ENCODE results near the gene COX4I2.

COX4I2 gene

DNA sequence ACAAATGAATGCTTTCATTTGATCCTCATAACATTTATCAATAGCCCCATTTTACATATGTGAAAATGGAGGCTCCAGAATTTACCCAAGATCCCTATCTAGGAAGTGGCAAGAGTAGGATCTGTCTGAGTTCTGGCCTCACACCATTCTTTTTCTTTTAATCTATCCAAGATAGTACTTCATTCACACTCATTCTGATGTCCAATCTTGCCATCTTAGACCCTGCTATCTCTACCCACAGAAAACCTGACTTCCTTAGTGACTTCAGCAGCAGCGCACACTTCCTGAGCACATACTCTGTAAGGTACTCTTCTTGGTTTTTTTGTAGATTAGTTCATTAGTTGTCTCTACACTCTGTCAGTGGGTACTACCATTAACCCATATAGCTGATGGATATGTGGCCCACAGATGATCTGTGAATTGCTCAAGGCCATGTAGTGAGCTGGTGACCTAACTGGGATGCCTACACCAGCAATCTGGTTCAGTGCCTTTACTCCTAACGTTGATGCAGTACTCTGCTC lies 36.3 kb downstream of the COX4I2 start:
- H3K9ac ChIP-seq (ENCODE audit: low read length): no peak overlapping the region
- no peaks in the 10 kb centered on the region for H3K36me3 ChIP-seq (ENCODE audit: control insufficient read depth, low read depth, low read length)
- peaks cover 5% of the 10 kb centered on the region for H3K4me1 ChIP-seq (ENCODE audit: control insufficient read depth, low read depth, low read length)
- H3K27me3 ChIP-seq (ENCODE audit: control insufficient read depth, insufficient read depth, low read length): no peaks in the 10 kb centered on the region
- no peaks in the 10 kb centered on the region for H3K9me3 ChIP-seq (ENCODE audit: control insufficient read depth, low read depth, low read length)
- H3K27ac ChIP-seq (ENCODE audit: low read length): no peak overlapping the region
- H3K4me3 ChIP-seq (ENCODE audit: low read length): no peak overlapping the region

GRCh38 chr20:31674895-31675827 lies 37.4 kb downstream of the COX4I2 start:
- Histone ChIP-seq H3K27ac (ENCODE audit: low read length) (no peak overlapping the region), H3K9ac (ENCODE audit: low read length) (no peak overlapping the region), H3K27me3 (ENCODE audit: control insufficient read depth, insufficient read depth, low read length) (no peaks in the 10 kb centered on the region), H3K36me3 (ENCODE audit: control insufficient read depth, low read depth, low read length) (no peaks in the 10 kb centered on the region), H3K4me1 (ENCODE audit: control insufficient read depth, low read depth, low read length) (peaks cover 5% of the 10 kb centered on the region), H3K4me3 (ENCODE audit: low read length) (no peak overlapping the region), H3K9me3 (ENCODE audit: control insufficient read depth, low read depth, low read length) (no peaks in the 10 kb centered on the region)

DNA sequence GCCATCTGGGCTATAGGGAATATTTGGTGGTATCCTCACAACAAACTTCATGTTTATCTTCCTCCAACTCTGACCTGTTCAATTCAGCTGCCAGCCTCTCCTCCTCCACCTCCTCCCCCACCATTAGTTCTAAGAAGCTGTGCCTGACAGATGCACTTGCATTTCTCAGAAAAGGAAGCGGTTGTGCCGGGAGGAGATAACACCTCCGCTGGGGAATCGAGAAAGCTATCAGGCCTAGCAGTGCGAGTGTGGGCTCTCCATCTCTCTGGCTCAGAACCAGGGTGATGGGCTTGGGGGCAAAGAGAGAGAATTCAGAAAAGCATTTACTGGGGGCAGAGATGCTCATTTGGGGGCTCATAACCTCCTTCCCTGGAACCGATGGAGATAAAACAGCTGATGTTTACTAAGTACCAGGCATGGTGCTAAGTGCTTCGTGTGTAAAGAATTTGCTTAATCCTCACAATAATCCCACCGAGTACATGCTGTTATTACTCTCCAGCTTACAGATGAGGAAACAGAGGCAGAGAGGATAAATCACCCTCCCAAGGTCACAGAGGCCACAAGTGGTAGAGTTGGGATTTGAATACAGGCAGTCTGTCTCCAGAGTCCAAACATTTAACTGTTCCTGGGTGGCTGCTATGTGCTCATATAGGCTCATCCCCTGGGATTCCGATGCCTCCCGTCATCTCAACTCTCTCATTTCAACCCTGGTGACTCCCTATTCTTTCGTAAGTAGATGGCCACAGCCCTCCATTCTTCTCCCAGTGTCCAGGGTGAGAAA lies 38.3 kb downstream of the COX4I2 start:
- Histone ChIP-seq H3K27me3 (ENCODE audit: control insufficient read depth, insufficient read depth, low read length) (no peaks in the 10 kb centered on the region), H3K4me3 (ENCODE audit: low read length) (no peak overlapping the region), H3K27ac (ENCODE audit: low read length) (no peak overlapping the region), H3K36me3 (ENCODE audit: control insufficient read depth, low read depth, low read length) (no peaks in the 10 kb centered on the region), H3K9ac (ENCODE audit: low read length) (no peak overlapping the region), H3K4me1 (ENCODE audit: control insufficient read depth, low read depth, low read length) (peaks cover 5% of the 10 kb centered on the region), H3K9me3 (ENCODE audit: control insufficient read depth, low read depth, low read length) (no peaks in the 10 kb centered on the region)

DNA sequence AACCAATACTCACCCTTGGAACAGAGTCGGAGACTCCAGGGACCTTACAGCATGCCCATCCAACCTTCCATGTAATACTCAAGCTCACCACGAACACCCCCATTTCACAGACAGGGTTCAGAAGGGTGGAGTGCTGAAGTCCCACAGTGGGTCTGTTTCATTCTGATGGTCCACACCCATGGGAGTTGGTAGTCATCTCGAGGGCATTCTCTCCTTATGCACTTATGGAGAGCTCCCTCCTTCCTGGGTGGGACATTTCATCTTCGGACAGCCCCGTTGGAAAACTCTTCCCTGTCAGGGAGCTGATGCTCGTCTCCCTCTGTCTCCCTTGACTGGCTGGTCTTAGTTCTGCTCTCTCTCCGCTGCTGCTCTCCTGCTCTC lies 38.9 kb downstream of the COX4I2 start:
- H3K4me1 ChIP-seq (ENCODE audit: control insufficient read depth, low read depth, low read length): peaks cover 5% of the 10 kb centered on the region
- H3K27ac ChIP-seq (ENCODE audit: low read length): no peak overlapping the region
- H3K4me3 ChIP-seq (ENCODE audit: low read length): no peak overlapping the region
- no peaks in the 10 kb centered on the region for H3K27me3 ChIP-seq (ENCODE audit: control insufficient read depth, insufficient read depth, low read length)
- H3K9ac ChIP-seq (ENCODE audit: low read length): no peak overlapping the region
- H3K36me3 ChIP-seq (ENCODE audit: control insufficient read depth, low read depth, low read length): no peaks in the 10 kb centered on the region
- no peaks in the 10 kb centered on the region for H3K9me3 ChIP-seq (ENCODE audit: control insufficient read depth, low read depth, low read length)

GRCh38 chr20:31677553-31678260 lies 40.0 kb downstream of the COX4I2 start:
- no peaks in the 10 kb centered on the region for H3K27me3 ChIP-seq (ENCODE audit: control insufficient read depth, insufficient read depth, low read length)
- H3K9ac ChIP-seq (ENCODE audit: low read length): no peak overlapping the region
- H3K9me3 ChIP-seq (ENCODE audit: control insufficient read depth, low read depth, low read length): no peaks in the 10 kb centered on the region
- H3K4me1 ChIP-seq (ENCODE audit: control insufficient read depth, low read depth, low read length): peaks cover 5% of the 10 kb centered on the region
- H3K4me3 ChIP-seq (ENCODE audit: low read length): no peak overlapping the region
- no peaks in the 10 kb centered on the region for H3K36me3 ChIP-seq (ENCODE audit: control insufficient read depth, low read depth, low read length)
- H3K27ac ChIP-seq (ENCODE audit: low read length): no peak overlapping the region

GRCh38 chr20:31678389-31679356 lies 41.0 kb downstream of the COX4I2 start:
- Histone ChIP-seq H3K36me3 (ENCODE audit: control insufficient read depth, low read depth, low read length) (no peaks in the 10 kb centered on the region), H3K27ac (ENCODE audit: low read length) (no peak overlapping the region), H3K4me3 (ENCODE audit: low read length) (no peak overlapping the region), H3K27me3 (ENCODE audit: control insufficient read depth, insufficient read depth, low read length) (no peaks in the 10 kb centered on the region), H3K4me1 (ENCODE audit: control insufficient read depth, low read depth, low read length) (peaks cover 5% of the 10 kb centered on the region), H3K9ac (ENCODE audit: low read length) (no peak overlapping the region), H3K9me3 (ENCODE audit: control insufficient read depth, low read depth, low read length) (no peaks in the 10 kb centered on the region)

- Histone ChIP-seq H3K36me3 (ENCODE audit: control insufficient read depth, low read depth, low read length) (no peaks in the 10 kb centered on the region), H3K27me3 (ENCODE audit: control insufficient read depth, insufficient read depth, low read length) (no peaks in the 10 kb centered on the region), H3K4me1 (ENCODE audit: control insufficient read depth, low read depth, low read length) (peaks cover 5% of the 10 kb centered on the region), H3K9me3 (ENCODE audit: control insufficient read depth, low read depth, low read length) (no peaks in the 10 kb centered on the region), H3K4me3 (ENCODE audit: low read length) (no peak overlapping the region), H3K9ac (ENCODE audit: low read length) (no peak overlapping the region), H3K27ac (ENCODE audit: low read length) (no peak overlapping the region)
Observed at GRCh38 chr20:31679357-31680285, 41.9 kb downstream of the COX4I2 start.

- H3K4me3 ChIP-seq (ENCODE audit: low read length): no peak overlapping the region
- H3K4me1 ChIP-seq (ENCODE audit: control insufficient read depth, low read depth, low read length): peaks cover 5% of the 10 kb centered on the region
- no peak overlapping the region for H3K27ac ChIP-seq (ENCODE audit: low read length)
- no peaks in the 10 kb centered on the region for H3K27me3 ChIP-seq (ENCODE audit: control insufficient read depth, insufficient read depth, low read length)
- no peaks in the 10 kb centered on the region for H3K9me3 ChIP-seq (ENCODE audit: control insufficient read depth, low read depth, low read length)
- H3K9ac ChIP-seq (ENCODE audit: low read length): no peak overlapping the region
- no peaks in the 10 kb centered on the region for H3K36me3 ChIP-seq (ENCODE audit: control insufficient read depth, low read depth, low read length)
Observed at GRCh38 chr20:31680286-31681127, 42.8 kb downstream of the COX4I2 start.

GRCh38 chr20:31681128-31681727 lies 43.5 kb downstream of the COX4I2 start:
- Histone ChIP-seq H3K4me3 (ENCODE audit: low read length) (no peak overlapping the region), H3K4me1 (ENCODE audit: control insufficient read depth, low read depth, low read length) (peaks cover 5% of the 10 kb centered on the region), H3K27me3 (ENCODE audit: control insufficient read depth, insufficient read depth, low read length) (no peaks in the 10 kb centered on the region), H3K9me3 (ENCODE audit: control insufficient read depth, low read depth, low read length) (no peaks in the 10 kb centered on the region), H3K27ac (ENCODE audit: low read length) (no peak overlapping the region), H3K36me3 (ENCODE audit: control insufficient read depth, low read depth, low read length) (no peaks in the 10 kb centered on the region), H3K9ac (ENCODE audit: low read length) (no peak overlapping the region)
